Ishikawa (cell line): ENCODE measurements around the gene TMEM139.

Experiments
- CREB1 ChIP-seq: IDR thresholded peaks from 2 replicates; pipeline ENCODE4 v1.6.1; 2012; ENCODE audit warnings: low read depth
- EGR1 ChIP-seq: IDR thresholded peaks from 2 replicates; pipeline ENCODE4 v1.6.1; 2012
- FOXM1 ChIP-seq: IDR thresholded peaks from 2 replicates; pipeline ENCODE4 v1.6.1; 2012; ENCODE audit warnings: low read depth, borderline replicate concordance
- MAX ChIP-seq: IDR thresholded peaks from 2 replicates; pipeline ENCODE4 v1.6.1; 2012
- REST ChIP-seq: IDR thresholded peaks from 2 replicates; pipeline ENCODE4 v1.6.1; 2012; ENCODE audit warnings: low read depth, mild to moderate bottlenecking
- TAF1 ChIP-seq: IDR thresholded peaks from 2 replicates; pipeline ENCODE4 v1.6.1; 2012; ENCODE audit warnings: low read depth, mild to moderate bottlenecking
- TEAD4 ChIP-seq: IDR thresholded peaks from 2 replicates; pipeline ENCODE4 v1.6.1; 2012
- USF1 ChIP-seq: IDR thresholded peaks from 2 replicates; pipeline ENCODE4 v1.6.1; 2012
- YY1 ChIP-seq: IDR thresholded peaks from 2 replicates; pipeline ENCODE4 v1.6.1; 2012; ENCODE audit warnings: low read depth
- ZBTB7A ChIP-seq: IDR thresholded peaks from 2 replicates; pipeline ENCODE4 v1.6.1; 2012; ENCODE audit warnings: low read depth

Gene TMEM139

GRCh38 chr7:143337216-143337615 is 52.5 kb downstream of the TMEM139 start:
- no peak for TF ChIP-seq YY1
- no peak for TF ChIP-seq FOXM1
- TF ChIP-seq REST: no peak
- no peak for TF ChIP-seq EGR1
- no peak for TF ChIP-seq ZBTB7A
- TF ChIP-seq TAF1: no peak
- TF ChIP-seq TEAD4: no peak
- no peak for TF ChIP-seq MAX
- TF ChIP-seq CREB1: no peak
- TF ChIP-seq USF1: no peak
